ENCODE results near the gene GPATCH1. TPM values are rescaled to one million over a fixed set of nuclear protein-coding genes. Genes with fewer than 3 reads are reported as not detected.

Gene GPATCH1
- polyA plus RNA-seq, 1 donor from 2014 or later: 11.5 TPM

- no peaks in the 10 kb centered on the region for H4K20me1 ChIP-seq (ENCODE audit: insufficient read depth)
- no peaks in the 10 kb centered on the region for H3K79me2 ChIP-seq (replicated peaks; ENCODE audit: insufficient read depth, low read length)
- no peaks in the 10 kb centered on the region for H3K27me3 ChIP-seq (ENCODE audit: insufficient read depth, low read depth, low read length)
- no peak overlapping the region for H3K27ac ChIP-seq (ENCODE audit: low read length)
- no peak for TF ChIP-seq RAD21 (conservative IDR thresholded peaks at IDR 0.05)
- no peak for TF ChIP-seq EZH2 (IDR thresholded peaks at IDR 0.05; ENCODE audit: borderline replicate concordance, insufficient read depth, low read length, poor library complexity, severe bottlenecking)
- no peak for TF ChIP-seq TAF1 (IDR thresholded peaks at IDR 0.05; ENCODE audit: low read depth)
- no peak for TF ChIP-seq SMC3 (conservative IDR thresholded peaks at IDR 0.05; ENCODE audit: poor library complexity)
- no peak for TF ChIP-seq POLR2AphosphoS5 (IDR thresholded peaks at IDR 0.05)
- no peak for TF ChIP-seq EP300 (conservative IDR thresholded peaks at IDR 0.05; ENCODE audit: poor library complexity, severe bottlenecking)
- no peak for TF ChIP-seq MXI1 (conservative IDR thresholded peaks at IDR 0.05; ENCODE audit: poor library complexity, severe bottlenecking)
- H3K9me2 ChIP-seq (ENCODE audit: insufficient read depth, low read length): no peaks in the 10 kb centered on the region
- no peak overlapping the region for H3K4me2 ChIP-seq (ENCODE audit: low read length)
- no peaks in the 10 kb centered on the region for H3F3A ChIP-seq (ENCODE audit: insufficient read depth, low read length, poor library complexity, severe bottlenecking)
- H3K9ac ChIP-seq (ENCODE audit: low read length): no peak overlapping the region
- H2AFZ ChIP-seq (ENCODE audit: low read depth, low read length): no peak overlapping the region
- peaks cover 5% of the 10 kb centered on the region for H3K9me3 ChIP-seq (ENCODE audit: low read length)
- H3K4me3 ChIP-seq (ENCODE audit: low read length): no peak overlapping the region
- no peaks in the 10 kb centered on the region for H3K36me3 ChIP-seq (ENCODE audit: insufficient read depth, low read length)
Observed at GRCh38 chr19:33171916-33172359, 91.0 kb downstream of the GPATCH1 start.

GRCh38 chr19:33174186-33174585 is 93.2 kb downstream of the GPATCH1 start:
- Histone ChIP-seq H3K27ac (ENCODE audit: low read length) (no peak overlapping the region), H3K27me3 (ENCODE audit: insufficient read depth, low read depth, low read length) (no peaks in the 10 kb centered on the region), H4K20me1 (ENCODE audit: insufficient read depth) (no peaks in the 10 kb centered on the region), H3K36me3 (ENCODE audit: insufficient read depth, low read length) (no peaks in the 10 kb centered on the region), H3K79me2 (replicated peaks; ENCODE audit: insufficient read depth, low read length) (no peaks in the 10 kb centered on the region), H3F3A (ENCODE audit: insufficient read depth, low read length, poor library complexity, severe bottlenecking) (no peaks in the 10 kb centered on the region), H3K9ac (ENCODE audit: low read length) (no peak overlapping the region), H3K4me3 (ENCODE audit: low read length) (no peak overlapping the region), H2AFZ (ENCODE audit: low read depth, low read length) (no peak overlapping the region), H3K4me2 (ENCODE audit: low read length) (no peak overlapping the region), H3K9me3 (ENCODE audit: low read length) (peaks cover under 1% of the 10 kb centered on the region), H3K9me2 (ENCODE audit: insufficient read depth, low read length) (no peaks in the 10 kb centered on the region)
- TF ChIP-seq TAF1 (IDR thresholded peaks at IDR 0.05; ENCODE audit: low read depth) (no peak), EZH2 (IDR thresholded peaks at IDR 0.05; ENCODE audit: borderline replicate concordance, insufficient read depth, low read length, poor library complexity, severe bottlenecking) (no peak), MXI1 (conservative IDR thresholded peaks at IDR 0.05; ENCODE audit: poor library complexity, severe bottlenecking) (no peak), CTCF (IDR thresholded peaks at IDR 0.05; ENCODE audit: poor library complexity, severe bottlenecking) (no peak), RAD21 (conservative IDR thresholded peaks at IDR 0.05) (no peak), SMC3 (conservative IDR thresholded peaks at IDR 0.05; ENCODE audit: poor library complexity) (no peak), EP300 (conservative IDR thresholded peaks at IDR 0.05; ENCODE audit: poor library complexity, severe bottlenecking) (no peak), REST (IDR thresholded peaks at IDR 0.05; ENCODE audit: borderline replicate concordance) (no peak), POLR2AphosphoS5 (IDR thresholded peaks at IDR 0.05) (no peak)
